Activated naive CD8-positive, alpha-beta T cell treated with anti-CD3 and anti-CD28 coated beads, Interleukin-2, amount 50 U/mL, for 16 hours (primary cell): ENCODE results near the gene IGSF3.
"Not testable (repeated sequence)": the region's sequence is repeated elsewhere in the genome, so short reads cannot be mapped to it uniquely, and the experiment has no call there.

Experiments
- DNase-seq: peaks from one replicate; pipeline ENCODE4 v3.0.0-alpha.2; 2020; ENCODE audit warnings: low read depth, low spot score

The IGSF3 gene

GRCh38 chr1:116579259-116579875 is 88.2 kb downstream of the IGSF3 start:
- no peak for DNase-seq

- no peak for DNase-seq
Observed at GRCh38 chr1:116578581-116578980, 89.0 kb downstream of the IGSF3 start.

GRCh38 chr1:116577759-116578314 is 89.7 kb downstream of the IGSF3 start:
- no peak for DNase-seq

GRCh38 chr1:116574581-116575291 is 92.8 kb downstream of the IGSF3 start:
- DNase-seq: peak; percentile 18

- no peak for DNase-seq
Observed at GRCh38 chr1:116573431-116574095, 94.0 kb downstream of the IGSF3 start.

GRCh38 chr1:116572771-116573430 is 94.6 kb downstream of the IGSF3 start:
- DNase-seq: no peak

- no peak for DNase-seq
Observed at GRCh38 chr1:116572099-116572498, 95.4 kb downstream of the IGSF3 start.

- no peak for DNase-seq
Observed at GRCh38 chr1:116571215-116571919, 96.2 kb downstream of the IGSF3 start.

- peak; percentile 47 for DNase-seq
Observed at GRCh38 chr1:116570358-116571214, 96.9 kb downstream of the IGSF3 start, which contains the start of gene CD58. Gene CD58, minus strand, starts transcription at chr1:116571026. Its CDS starts 54 bp downstream, at chr1:116570972.

GRCh38 chr1:116569776-116570357 is 97.7 kb downstream of the IGSF3 start:
- DNase-seq: no peak

- DNase-seq: no peak
Observed at GRCh38 chr1:116569381-116569670, 98.2 kb downstream of the IGSF3 start.

- no peak for DNase-seq
Observed at GRCh38 chr1:116568662-116569380, 98.7 kb downstream of the IGSF3 start.

- DNase-seq: no peak
Observed at GRCh38 chr1:116567790-116568661, 99.5 kb downstream of the IGSF3 start.

- no peak for DNase-seq
Observed at GRCh38 chr1:116565222-116565621, 102.3 kb downstream of the IGSF3 start.

GRCh38 chr1:116564426-116564825 is 103.1 kb downstream of the IGSF3 start:
- DNase-seq: no peak

- DNase-seq: not testable (repeated sequence)
Observed at GRCh38 chr1:116562465-116562864, 105.1 kb downstream of the IGSF3 start.

- DNase-seq: no peak
Observed at GRCh38 chr1:116561563-116561962, 106.0 kb downstream of the IGSF3 start.

- no peak for DNase-seq
Observed at GRCh38 chr1:116560704-116561490, 106.6 kb downstream of the IGSF3 start.
